HG03025 (cell line): ENCODE measurements around the gene RAPGEF6.
"Not testable (repeated sequence)": the region's sequence is repeated elsewhere in the genome, so short reads cannot be mapped to it uniquely, and the experiment has no call there.

Experiments used
- ATAC-seq: cut with Tn5 transposase; IDR thresholded peaks from one replicate; pipeline ENCODE4 v1.9.1; 2021; ENCODE audit warnings: mild to moderate bottlenecking, moderate library complexity; ENCODE audit not compliant: unreplicated experiment, low FRiP score

RAPGEF6 gene

GRCh38 chr5:131396015-131396414 is 239.0 kb downstream of the RAPGEF6 start:
- ATAC-seq = peak; percentile 73

GRCh38 chr5:131394128-131394527 is 240.9 kb downstream of the RAPGEF6 start:
- peak; percentile 60 for ATAC-seq

GRCh38 chr5:131393498-131393968 is 241.5 kb downstream of the RAPGEF6 start:
- no peak for ATAC-seq

- no peak for ATAC-seq
Observed at GRCh38 chr5:131392466-131393095, 242.4 kb downstream of the RAPGEF6 start.

- ATAC-seq = no peak
Observed at GRCh38 chr5:131389869-131390265, 245.2 kb downstream of the RAPGEF6 start.

GRCh38 chr5:131389096-131389868 is 245.7 kb downstream of the RAPGEF6 start:
- ATAC-seq = no peak

- no peak for ATAC-seq
Observed at GRCh38 chr5:131387255-131387654, 247.8 kb downstream of the RAPGEF6 start.

- ATAC-seq = no peak
Observed at GRCh38 chr5:131386779-131387178, 248.2 kb downstream of the RAPGEF6 start.

- ATAC-seq = no peak
Observed at GRCh38 chr5:131386124-131386523, 248.9 kb downstream of the RAPGEF6 start.

- no peak for ATAC-seq
Observed at GRCh38 chr5:131384616-131385214, 250.3 kb downstream of the RAPGEF6 start.

GRCh38 chr5:131384173-131384572 is 250.9 kb downstream of the RAPGEF6 start:
- no peak for ATAC-seq

- ATAC-seq = peak; percentile 50
Observed at GRCh38 chr5:131382407-131383395, 252.3 kb downstream of the RAPGEF6 start.

- ATAC-seq = peak; percentile 66
Observed at GRCh38 chr5:131381777-131382176, 253.3 kb downstream of the RAPGEF6 start.

GRCh38 chr5:131381021-131381420 is 254.0 kb downstream of the RAPGEF6 start:
- ATAC-seq = no peak

- not testable (repeated sequence) for ATAC-seq
Observed at GRCh38 chr5:131380238-131380637, 254.8 kb downstream of the RAPGEF6 start.

- no peak for ATAC-seq
Observed at GRCh38 chr5:131379723-131380122, 255.3 kb downstream of the RAPGEF6 start.

- ATAC-seq = no peak
Observed at GRCh38 chr5:131378721-131379541, 256.1 kb downstream of the RAPGEF6 start.

GRCh38 chr5:131377785-131378325 is 257.2 kb downstream of the RAPGEF6 start:
- no peak for ATAC-seq

- ATAC-seq = no peak
Observed at GRCh38 chr5:131377346-131377745, 257.7 kb downstream of the RAPGEF6 start.
